ENCODE data around the gene PAFAH1B1. TPM values are rescaled to one million over a fixed set of nuclear protein-coding genes. Genes with fewer than 3 reads are reported as not detected.
A peak's percentile ranks its signal among the peaks of the same experiment; 100 is the strongest.

The PAFAH1B1 gene
- total and polyA plus RNA-seq, 2 experiments from 2014 or later, result 69.9 to 71.7 TPM

DNA sequence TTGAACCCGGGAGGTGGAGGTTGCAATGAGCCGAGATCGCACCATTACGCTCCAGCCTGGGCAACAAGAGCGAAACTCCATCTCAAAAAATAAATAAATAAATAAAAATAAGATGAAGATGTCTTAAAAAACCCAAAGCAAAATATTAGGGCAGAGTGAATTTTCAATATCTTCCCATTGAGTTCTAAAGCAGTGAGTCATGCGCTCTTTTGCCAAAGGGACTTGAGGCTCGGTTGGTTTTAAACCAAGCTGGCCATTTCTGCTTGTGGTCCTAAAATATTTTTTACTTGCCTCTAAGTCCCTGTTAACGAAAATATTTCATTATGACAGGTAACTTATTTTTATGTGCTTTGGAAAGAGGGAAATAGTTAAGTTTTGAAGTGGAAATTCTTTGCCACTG is 4.7 kb downstream of the PAFAH1B1 start (continued):
- TF ChIP-seq, protein P1, sequence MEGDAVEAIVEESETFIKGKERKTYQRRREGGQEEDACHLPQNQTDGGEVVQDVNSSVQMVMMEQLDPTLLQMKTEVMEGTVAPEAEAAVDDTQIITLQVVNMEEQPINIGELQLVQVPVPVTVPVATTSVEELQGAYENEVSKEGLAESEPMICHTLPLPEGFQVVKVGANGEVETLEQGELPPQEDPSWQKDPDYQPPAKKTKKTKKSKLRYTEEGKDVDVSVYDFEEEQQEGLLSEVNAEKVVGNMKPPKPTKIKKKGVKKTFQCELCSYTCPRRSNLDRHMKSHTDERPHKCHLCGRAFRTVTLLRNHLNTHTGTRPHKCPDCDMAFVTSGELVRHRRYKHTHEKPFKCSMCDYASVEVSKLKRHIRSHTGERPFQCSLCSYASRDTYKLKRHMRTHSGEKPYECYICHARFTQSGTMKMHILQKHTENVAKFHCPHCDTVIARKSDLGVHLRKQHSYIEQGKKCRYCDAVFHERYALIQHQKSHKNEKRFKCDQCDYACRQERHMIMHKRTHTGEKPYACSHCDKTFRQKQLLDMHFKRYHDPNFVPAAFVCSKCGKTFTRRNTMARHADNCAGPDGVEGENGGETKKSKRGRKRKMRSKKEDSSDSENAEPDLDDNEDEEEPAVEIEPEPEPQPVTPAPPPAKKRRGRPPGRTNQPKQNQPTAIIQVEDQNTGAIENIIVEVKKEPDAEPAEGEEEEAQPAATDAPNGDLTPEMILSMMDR (conservative IDR thresholded peaks at IDR 0.05; ENCODE audit: low read depth in 2 of 2), result no peak
- no peak for TF ChIP-seq EZH2phosphoT487 (IDR thresholded peaks at IDR 0.05; ENCODE audit: unreplicated experiment)

DNA sequence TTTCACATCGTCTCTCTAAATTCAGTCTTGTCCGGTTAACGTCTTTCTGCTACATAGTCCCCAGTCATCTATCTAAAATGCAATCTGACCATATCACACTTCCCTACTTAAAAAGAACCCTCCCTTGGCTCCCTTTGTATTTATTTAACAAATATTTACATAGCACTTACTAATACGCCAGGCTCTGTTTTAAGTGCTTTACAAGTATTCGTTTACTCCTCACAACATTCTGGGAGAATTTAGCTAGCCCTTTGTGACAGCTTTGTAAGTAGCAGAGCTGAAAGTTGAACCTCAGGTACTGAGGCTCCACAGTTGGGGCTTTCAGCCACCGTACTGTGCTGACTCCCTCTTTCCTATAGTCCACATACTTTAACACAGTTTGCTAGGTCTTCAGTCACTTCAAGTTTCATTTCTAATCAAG is 9.2 kb downstream of the PAFAH1B1 start:
- ATAC-seq (no peak; the same call in 2 of the 3 replicates), DNase-seq (ENCODE audit: low spot score) (no peak)
- no peaks in the 10 kb centered on the region for H3F3A ChIP-seq (replicated peaks; ENCODE audit: low read depth)
- H3K4me3 Mint-ChIP-seq, result no peak overlapping the region
- no peaks in the 10 kb centered on the region for H3K9me2 ChIP-seq (ENCODE audit: insufficient read depth)
- H3K36me3 Mint-ChIP-seq (ENCODE audit: low read depth), result peaks cover 6% of the 10 kb centered on the region; the same call in 2 of the 3 replicates
- no peak overlapping the region for H3K27ac Mint-ChIP-seq
- peaks cover 26% of the 10 kb centered on the region for H3K4me1 ChIP-seq (ENCODE audit: insufficient read depth)
- no peak overlapping the region for H3K4me3 ChIP-seq
- H3K9me3 Mint-ChIP-seq, result no peaks in the 10 kb centered on the region
- no peak overlapping the region for H3K27ac ChIP-seq (ENCODE audit: low read depth)
- peaks cover 4% of the 10 kb centered on the region for H3K27me3 Mint-ChIP-seq (ENCODE audit: insufficient read depth, low read depth, poor library complexity)
- H3K4me2 ChIP-seq, result no peak overlapping the region
- no peak overlapping the region for H2AFZ ChIP-seq
- H3K27me3 ChIP-seq (ENCODE audit: insufficient read depth), result no peaks in the 10 kb centered on the region
- TF ChIP-seq ZNF331 (CRISPR knock-in tag; IDR thresholded peaks at IDR 0.05; ENCODE audit: low read depth) (no peak), STAT1 (IDR thresholded peaks at IDR 0.05; ENCODE audit: unreplicated experiment) (no peak), EZH2 (IDR thresholded peaks at IDR 0.05; ENCODE audit: low read depth, unreplicated experiment) (no peak)
- H3K36me3 ChIP-seq (ENCODE audit: insufficient read depth), result no peaks in the 10 kb centered on the region
- peaks cover 100% of the 10 kb centered on the region for H3K79me2 ChIP-seq (replicated peaks; ENCODE audit: insufficient read depth)
- H3K4me1 Mint-ChIP-seq, result peaks cover 26% of the 10 kb centered on the region
- H4K20me1 ChIP-seq (replicated peaks; ENCODE audit: insufficient read depth), result peaks cover 86% of the 10 kb centered on the region

DNA sequence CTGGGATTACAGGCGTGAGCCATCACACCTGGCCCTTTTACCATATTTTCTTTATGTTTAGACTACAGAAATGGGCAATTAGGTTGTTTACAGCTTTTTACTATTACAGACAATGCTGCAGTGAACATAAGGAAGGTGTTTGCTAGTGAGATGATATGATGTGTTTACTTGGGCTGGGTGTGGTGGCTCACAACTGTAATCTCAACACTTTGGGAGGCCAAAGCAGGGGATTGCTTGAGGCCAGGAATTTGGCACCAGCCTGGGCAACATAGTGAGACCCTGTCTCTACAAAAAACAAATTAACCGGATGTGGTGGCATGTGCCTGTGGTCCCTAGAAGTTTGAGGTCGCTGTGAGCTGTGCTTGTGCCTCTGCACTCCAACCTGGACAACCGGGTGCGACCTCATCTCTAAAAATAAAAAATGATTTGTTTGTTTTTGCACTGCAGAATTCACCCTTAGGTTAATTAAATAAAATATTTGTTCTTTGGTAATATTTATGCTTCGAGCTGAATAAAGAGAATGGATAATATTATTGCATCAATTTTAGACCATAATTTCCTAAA is 15.0 kb downstream of the PAFAH1B1 start:
- Mint-ChIP-seq H3K9me3 (no peaks in the 10 kb centered on the region), H3K4me1 (peaks cover 29% of the 10 kb centered on the region), H3K4me3 (no peak overlapping the region), H3K36me3 (ENCODE audit: low read depth) (no peaks in the 10 kb centered on the region; the same call in 1 of the 3 replicates), H3K27ac (no peak overlapping the region), H3K27me3 (ENCODE audit: insufficient read depth, low read depth, poor library complexity) (no peaks in the 10 kb centered on the region)
- DNase-seq (ENCODE audit: low spot score), result no peak
- H3K4me3 ChIP-seq, result no peak overlapping the region
- H3K4me1 ChIP-seq (ENCODE audit: insufficient read depth), result peaks cover 14% of the 10 kb centered on the region
- no peaks in the 10 kb centered on the region for H3K27me3 ChIP-seq (ENCODE audit: insufficient read depth)
- H3K79me2 ChIP-seq (replicated peaks; ENCODE audit: insufficient read depth), result peaks cover 100% of the 10 kb centered on the region
- no peaks in the 10 kb centered on the region for H3K9me2 ChIP-seq (ENCODE audit: insufficient read depth)
- no peaks in the 10 kb centered on the region for H3K36me3 ChIP-seq (ENCODE audit: insufficient read depth)
- H3K27ac ChIP-seq (ENCODE audit: low read depth), result 0 out of 2 replicates have a peak overlapping the region, but pooled peaks have one; percentile 62
- H4K20me1 ChIP-seq (replicated peaks; ENCODE audit: insufficient read depth), result peaks cover 89% of the 10 kb centered on the region
- no peaks in the 10 kb centered on the region for H3F3A ChIP-seq (replicated peaks; ENCODE audit: low read depth)
- no peak for ATAC-seq
- H2AFZ ChIP-seq, result no peak overlapping the region
- H3K4me2 ChIP-seq, result no peak overlapping the region
- TF ChIP-seq CREB1 (CRISPR knock-in tag; IDR thresholded peaks at IDR 0.05; ENCODE audit: low read depth) (no peak), EZH2 (IDR thresholded peaks at IDR 0.05; ENCODE audit: low read depth, unreplicated experiment) (no peak), ZNF114 (CRISPR knock-in tag; IDR thresholded peaks at IDR 0.05) (no peak)
- TF ChIP-seq, protein P2, sequence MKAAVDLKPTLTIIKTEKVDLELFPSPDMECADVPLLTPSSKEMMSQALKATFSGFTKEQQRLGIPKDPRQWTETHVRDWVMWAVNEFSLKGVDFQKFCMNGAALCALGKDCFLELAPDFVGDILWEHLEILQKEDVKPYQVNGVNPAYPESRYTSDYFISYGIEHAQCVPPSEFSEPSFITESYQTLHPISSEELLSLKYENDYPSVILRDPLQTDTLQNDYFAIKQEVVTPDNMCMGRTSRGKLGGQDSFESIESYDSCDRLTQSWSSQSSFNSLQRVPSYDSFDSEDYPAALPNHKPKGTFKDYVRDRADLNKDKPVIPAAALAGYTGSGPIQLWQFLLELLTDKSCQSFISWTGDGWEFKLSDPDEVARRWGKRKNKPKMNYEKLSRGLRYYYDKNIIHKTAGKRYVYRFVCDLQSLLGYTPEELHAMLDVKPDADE (IDR thresholded peaks at IDR 0.05), result no peak
- TF ChIP-seq, protein P1 (conservative IDR thresholded peaks at IDR 0.05; ENCODE audit: low read depth in 2 of 2), result no peak

Data from GM23338 (cell line).